ENCODE results near the gene ABCC10. TPM values are rescaled to one million over a fixed set of nuclear protein-coding genes. Genes with fewer than 3 reads are reported as not detected.

Gene ABCC10
- polyA plus RNA-seq, 3 donors from 2014 or later: 8.1 to 23.6 (median 11.5) TPM

DNA sequence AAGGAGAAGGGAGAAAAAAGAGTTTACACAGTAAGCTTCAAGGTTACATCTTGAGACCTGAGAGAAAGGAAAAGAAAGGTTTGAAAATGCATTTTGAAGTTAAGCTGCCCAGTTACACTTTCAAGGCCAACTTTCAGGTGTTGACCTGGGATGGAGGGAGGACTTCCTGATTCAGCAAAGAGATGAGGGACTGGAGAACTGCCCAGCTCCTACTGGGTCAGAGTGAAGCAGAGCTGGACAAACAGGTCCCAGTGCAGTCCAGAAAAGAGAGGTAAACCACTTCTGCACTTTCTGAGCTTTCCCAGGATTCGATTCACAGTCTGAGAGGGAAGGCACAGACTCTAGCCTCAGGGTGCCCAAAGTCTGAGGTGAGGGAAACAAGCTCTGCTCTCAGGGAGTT, 44.1 kb downstream of the ABCC10 start:
- H3K4me3 Mint-ChIP-seq: no peak overlapping the region
- DNase-seq: no peak
- H3K36me3 Mint-ChIP-seq: no peaks in the 10 kb centered on the region
- no peak overlapping the region for H3K27ac Mint-ChIP-seq
- no peaks in the 10 kb centered on the region for H3K9me3 Mint-ChIP-seq
- peaks cover 6 to 8% (median 7%) of the 10 kb centered on the region in 3 donors for H3K27me3 Mint-ChIP-seq (ENCODE audit: low read depth in 3 of 3)
- H3K4me1 Mint-ChIP-seq: peaks cover 0 to under 1% of the 10 kb centered on the region in 2 donors

DNA sequence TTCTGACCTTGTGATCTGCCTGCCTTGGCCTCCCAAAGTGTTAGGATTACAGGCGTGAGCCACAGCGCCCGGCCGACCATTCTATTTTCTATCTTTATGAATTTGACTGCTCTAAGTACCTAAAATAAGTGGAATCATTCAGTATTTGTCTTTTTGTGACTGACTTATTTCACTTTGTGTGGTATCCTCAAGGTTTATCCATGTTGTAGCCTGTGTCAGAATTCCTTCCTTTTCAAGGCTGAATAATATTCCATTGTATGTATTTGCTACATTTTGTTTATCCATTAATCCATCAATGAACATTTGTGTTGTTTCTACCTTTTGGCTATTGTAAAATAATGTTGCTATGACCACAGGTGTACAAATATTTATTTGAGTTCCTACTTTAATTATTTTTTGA, 45.2 kb downstream of the ABCC10 start:
- Mint-ChIP-seq H3K4me1 (peaks cover 10 to 12% of the 10 kb centered on the region in 2 donors), H3K36me3 (no peaks in the 10 kb centered on the region), H3K9me3 (no peaks in the 10 kb centered on the region), H3K27me3 (ENCODE audit: low read depth in 3 of 3) (peaks cover 6 to 8% (median 7%) of the 10 kb centered on the region in 3 donors), H3K27ac (no peak overlapping the region), H3K4me3 (no peak overlapping the region)
- no peak for DNase-seq

DNA sequence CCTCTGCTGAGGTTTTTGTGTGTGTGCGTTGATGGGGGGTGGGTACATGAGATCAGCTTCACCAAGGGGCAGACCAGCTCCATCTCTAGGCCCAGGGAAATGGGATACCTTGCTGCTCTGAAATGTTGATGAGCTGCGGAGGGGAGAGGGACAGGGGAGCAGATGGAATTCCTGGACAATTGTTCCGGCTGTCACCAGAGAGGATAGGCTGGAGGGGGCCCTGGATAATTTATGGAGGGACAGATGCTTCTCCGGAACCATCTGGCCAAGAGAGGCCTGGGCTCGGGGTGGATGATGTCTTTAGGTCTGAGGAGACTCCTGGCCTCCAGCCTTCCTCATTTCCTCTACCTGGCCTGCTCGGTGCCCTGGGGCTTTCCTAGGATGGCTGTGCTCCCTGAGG, 48.2 kb downstream of the ABCC10 start:
- Mint-ChIP-seq H3K27ac (peak overlapping the region in 1 of 6 donors; percentile 53), H3K9me3 (no peaks in the 10 kb centered on the region), H3K27me3 (ENCODE audit: low read depth in 3 of 3) (peaks cover 4 to 7% (median 5%) of the 10 kb centered on the region in 3 donors), H3K36me3 (no peaks in the 10 kb centered on the region), H3K4me3 (peak overlapping the region in 1 of 5 donors; percentile 6), H3K4me1 (peaks cover 28 to 35% of the 10 kb centered on the region in 2 donors)
- DNase-seq: no peak

DNA sequence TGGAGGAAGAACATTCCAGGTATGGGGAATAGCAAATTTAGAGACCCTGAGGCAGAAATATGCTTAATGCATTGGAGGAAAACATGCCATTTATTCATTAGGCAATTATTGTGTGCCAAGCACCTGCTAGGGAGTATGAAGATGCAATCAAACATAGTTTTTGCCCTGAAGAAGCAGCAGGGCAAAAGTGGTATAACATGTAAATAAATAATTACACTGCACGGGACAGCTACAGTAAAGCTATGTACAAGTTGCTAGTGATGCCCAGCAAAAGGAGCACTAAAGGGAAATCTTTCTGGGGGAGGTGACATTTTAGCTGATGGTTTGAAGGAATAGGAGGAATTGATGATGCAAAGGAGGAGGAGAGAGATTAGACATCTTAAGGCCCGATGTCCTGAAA, 49.4 kb downstream of the ABCC10 start:
- H3K4me3 Mint-ChIP-seq: peak overlapping the region; percentile 80 to 95 (median 87)
- H3K9me3 Mint-ChIP-seq: no peaks in the 10 kb centered on the region
- H3K27me3 Mint-ChIP-seq (ENCODE audit: low read depth in 3 of 3): peaks cover 0 to 5% (median 2%) of the 10 kb centered on the region in 3 donors
- H3K36me3 Mint-ChIP-seq: no peaks in the 10 kb centered on the region
- H3K27ac Mint-ChIP-seq: peak overlapping the region; percentile 91 to 98 (median 94)
- DNase-seq: peak in 1 of 3 donors; percentile 3
- peaks cover 28 to 43% of the 10 kb centered on the region in 2 donors for H3K4me1 Mint-ChIP-seq

DNA sequence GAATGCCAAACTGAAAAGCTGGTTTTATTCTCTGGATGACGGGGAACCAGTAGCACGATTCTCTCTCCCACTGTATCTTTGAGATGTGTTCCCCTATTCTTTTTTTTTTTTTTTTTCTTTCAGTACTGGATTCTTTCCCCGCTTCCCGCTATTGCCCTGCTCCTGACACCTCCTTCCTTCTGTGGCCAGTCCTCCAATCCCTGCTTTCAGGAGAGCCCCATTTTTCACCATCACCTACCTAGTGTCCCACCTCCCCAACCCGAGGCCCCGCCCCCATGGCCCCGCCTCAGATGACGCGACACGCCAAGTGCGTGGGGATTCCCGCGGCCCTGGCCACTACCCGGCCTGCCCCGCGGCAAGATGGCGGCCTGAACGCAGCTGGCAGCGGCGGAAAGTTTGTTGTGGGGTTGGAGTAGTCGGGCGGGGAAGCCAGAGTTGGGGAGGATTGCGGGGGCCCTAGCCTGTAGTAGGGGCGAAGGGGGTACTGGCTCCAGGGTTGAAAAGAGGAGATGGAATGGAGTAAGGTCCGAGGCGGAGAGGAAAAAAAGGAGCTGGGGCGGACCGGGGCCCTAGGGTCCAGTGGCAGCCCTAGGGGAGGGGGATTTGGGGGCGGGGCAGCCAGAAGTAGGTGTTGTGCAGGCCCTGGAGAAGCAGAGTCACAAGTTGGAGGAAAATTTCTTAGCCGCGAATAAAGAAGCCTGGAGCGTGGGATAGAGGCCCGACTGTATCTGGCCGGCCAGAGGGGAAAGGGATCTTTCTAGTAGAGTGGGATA, 50.1 kb downstream of the ABCC10 start, which contains the start of gene TJAP1:
Gene TJAP1, plus strand, starts transcription at position 336 of the 773 bp plus-strand sequence. CDS start 21,432 bp downstream, outside the sequence.
- H3K4me3 Mint-ChIP-seq: peak within 1 kb of the TSS; percentile 80 to 95 (median 87)
- no peaks in the 10 kb centered on the region for H3K9me3 Mint-ChIP-seq
- H3K4me1 Mint-ChIP-seq: peaks cover 31 to 50% of the 10 kb centered on the region in 2 donors
- H3K36me3 Mint-ChIP-seq: no peaks in the 10 kb centered on the region
- H3K27ac Mint-ChIP-seq: peak within 1 kb of the TSS; percentile 91 to 98 (median 94)
- H3K27me3 Mint-ChIP-seq (ENCODE audit: low read depth in 3 of 3): peaks cover 0 to 7% (median 2%) of the 10 kb centered on the region in 3 donors
- DNase-seq: peak; percentile 90 to 93 (median 91)

DNA sequence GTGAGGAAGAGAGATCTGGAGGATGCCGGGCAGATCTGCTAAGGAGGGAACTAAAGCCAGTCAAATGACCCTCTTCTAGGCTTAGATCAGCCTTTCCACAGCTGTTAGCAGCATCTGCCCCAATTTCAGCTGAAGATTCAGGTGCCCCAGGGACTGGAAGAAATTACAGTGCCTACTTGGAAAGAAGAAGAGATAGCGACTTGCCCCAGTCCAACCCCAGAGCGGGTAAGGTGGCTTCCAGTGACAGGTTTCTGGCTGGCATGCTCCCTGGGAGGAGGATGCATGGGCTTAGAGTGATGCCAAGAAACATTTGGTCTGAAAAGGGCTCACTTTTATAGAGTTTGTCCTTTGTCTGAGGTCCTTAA, 50.6 kb downstream of the ABCC10 start:
- no peaks in the 10 kb centered on the region for H3K9me3 Mint-ChIP-seq
- DNase-seq: peak in 1 of 3 donors; percentile 3
- H3K4me1 Mint-ChIP-seq: peaks cover 31 to 52% of the 10 kb centered on the region in 2 donors

DNA sequence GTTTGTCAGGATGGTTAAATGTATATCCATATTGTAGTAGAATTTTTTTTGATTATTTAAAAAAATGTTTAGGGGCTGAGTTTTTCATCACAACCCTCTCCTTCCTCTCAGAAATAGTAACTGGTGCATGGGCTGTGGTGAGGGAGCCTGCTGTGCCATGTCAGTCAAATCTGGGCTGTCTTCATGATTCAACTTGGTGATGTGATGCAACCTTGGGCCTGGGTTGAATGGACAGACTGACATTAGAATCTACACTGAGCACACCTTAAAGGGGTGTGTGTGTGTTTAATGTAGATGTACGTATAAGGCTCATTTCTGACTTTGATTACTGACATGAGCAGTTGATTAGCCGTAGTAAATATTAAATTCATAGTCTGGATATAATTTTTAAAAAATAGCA, 53.7 kb downstream of the ABCC10 start:
- Mint-ChIP-seq H3K4me1 (peaks cover 36 to 56% of the 10 kb centered on the region in 2 donors), H3K27ac (peak overlapping the region in 1 of 6 donors; percentile 24), H3K9me3 (no peaks in the 10 kb centered on the region), H3K36me3 (no peaks in the 10 kb centered on the region), H3K4me3 (no peak overlapping the region), H3K27me3 (ENCODE audit: low read depth in 3 of 3) (peaks cover 0 to 7% (median 2%) of the 10 kb centered on the region in 3 donors)
- DNase-seq: no peak

More for the DNA sequence above, 50.6 kb downstream of the ABCC10 start:
- peak overlapping the region; percentile 80 to 95 (median 87) for H3K4me3 Mint-ChIP-seq
- H3K27me3 Mint-ChIP-seq (ENCODE audit: low read depth in 3 of 3): peaks cover 0 to 7% (median 2%) of the 10 kb centered on the region in 3 donors
- H3K36me3 Mint-ChIP-seq: no peaks in the 10 kb centered on the region
- peak overlapping the region; percentile 91 to 98 (median 94) for H3K27ac Mint-ChIP-seq

DNA sequence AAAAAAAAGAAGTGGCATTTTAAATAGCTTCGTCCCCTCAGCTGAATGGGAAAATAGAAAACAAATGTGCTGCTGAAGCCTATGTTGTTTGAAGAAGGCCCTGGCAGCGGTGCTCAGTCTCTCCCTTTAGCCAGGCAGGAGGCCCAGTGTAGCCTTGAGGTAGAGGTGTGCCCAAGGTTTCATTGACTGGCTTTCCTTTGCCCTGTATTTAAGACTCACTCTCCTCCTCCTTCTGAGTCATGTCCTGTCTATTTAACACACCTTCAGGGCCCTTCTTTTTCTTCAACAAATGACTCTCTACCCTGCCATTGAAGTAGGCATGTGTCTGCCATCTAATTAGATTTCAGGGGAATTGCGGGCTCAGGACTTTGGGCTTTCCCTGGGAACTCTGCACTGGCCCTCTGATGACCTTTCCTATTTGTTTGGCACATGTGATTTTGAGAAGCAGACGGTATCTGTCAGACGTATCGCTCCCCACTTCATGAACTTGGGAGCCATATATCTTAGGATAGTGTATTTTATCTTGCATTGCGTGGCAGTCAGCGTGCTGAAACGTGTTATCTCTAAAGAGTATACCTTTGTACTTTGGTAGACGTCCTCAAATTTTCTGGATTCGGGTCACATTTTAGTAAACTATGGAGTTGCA, 54.4 kb downstream of the ABCC10 start:
- Mint-ChIP-seq H3K27ac (peak overlapping the region in 1 of 6 donors; percentile 2), H3K4me1 (peaks cover 34 to 52% of the 10 kb centered on the region in 2 donors), H3K27me3 (ENCODE audit: low read depth in 3 of 3) (peaks cover 0 to 4% (median 2%) of the 10 kb centered on the region in 3 donors), H3K36me3 (no peaks in the 10 kb centered on the region), H3K9me3 (no peaks in the 10 kb centered on the region), H3K4me3 (no peak overlapping the region)
- DNase-seq: no peak

DNA sequence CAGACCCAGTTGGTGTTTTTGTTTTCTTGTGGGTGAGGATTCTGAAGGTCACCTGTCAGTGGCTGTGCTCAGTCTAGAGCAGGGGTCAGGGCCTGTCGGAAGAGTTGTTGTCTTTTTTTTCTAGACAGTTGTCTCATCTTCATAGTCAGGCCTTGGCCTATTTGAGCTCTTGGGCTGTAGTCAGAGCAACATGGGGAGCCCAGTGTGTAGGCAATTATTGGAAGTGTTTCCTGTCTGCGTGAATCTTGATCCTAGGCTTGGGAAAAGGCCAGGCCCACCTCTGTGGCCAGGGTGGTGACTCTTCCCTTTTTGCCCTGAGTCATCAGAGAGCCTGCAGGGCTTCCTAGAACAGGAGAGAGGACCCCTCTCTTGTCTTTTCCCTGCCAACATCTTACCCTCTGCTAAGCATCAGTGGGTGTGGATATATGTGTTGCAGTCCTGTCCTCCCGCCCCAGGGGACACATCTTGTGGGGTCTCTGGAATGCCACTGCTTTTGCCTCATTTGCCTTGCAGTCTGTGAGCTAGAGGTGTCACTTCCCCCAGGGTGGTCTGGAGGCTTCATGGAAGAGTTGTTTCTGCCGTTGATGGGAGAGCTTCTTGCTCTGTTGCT, 61.4 kb downstream of the ABCC10 start:
- no peak for DNase-seq
- no peaks in the 10 kb centered on the region for H3K9me3 Mint-ChIP-seq
- H3K4me1 Mint-ChIP-seq: peaks cover 10 to 14% of the 10 kb centered on the region in 2 donors
- peak overlapping the region in 1 of 6 donors; percentile 5 for H3K27ac Mint-ChIP-seq
- H3K36me3 Mint-ChIP-seq: peaks cover 0 to 4% (median 0%) of the 10 kb centered on the region in 3 donors
- peaks cover 0 to 2% (median 0%) of the 10 kb centered on the region in 3 donors for H3K27me3 Mint-ChIP-seq (ENCODE audit: low read depth in 3 of 3)
- H3K4me3 Mint-ChIP-seq: no peak overlapping the region

DNA sequence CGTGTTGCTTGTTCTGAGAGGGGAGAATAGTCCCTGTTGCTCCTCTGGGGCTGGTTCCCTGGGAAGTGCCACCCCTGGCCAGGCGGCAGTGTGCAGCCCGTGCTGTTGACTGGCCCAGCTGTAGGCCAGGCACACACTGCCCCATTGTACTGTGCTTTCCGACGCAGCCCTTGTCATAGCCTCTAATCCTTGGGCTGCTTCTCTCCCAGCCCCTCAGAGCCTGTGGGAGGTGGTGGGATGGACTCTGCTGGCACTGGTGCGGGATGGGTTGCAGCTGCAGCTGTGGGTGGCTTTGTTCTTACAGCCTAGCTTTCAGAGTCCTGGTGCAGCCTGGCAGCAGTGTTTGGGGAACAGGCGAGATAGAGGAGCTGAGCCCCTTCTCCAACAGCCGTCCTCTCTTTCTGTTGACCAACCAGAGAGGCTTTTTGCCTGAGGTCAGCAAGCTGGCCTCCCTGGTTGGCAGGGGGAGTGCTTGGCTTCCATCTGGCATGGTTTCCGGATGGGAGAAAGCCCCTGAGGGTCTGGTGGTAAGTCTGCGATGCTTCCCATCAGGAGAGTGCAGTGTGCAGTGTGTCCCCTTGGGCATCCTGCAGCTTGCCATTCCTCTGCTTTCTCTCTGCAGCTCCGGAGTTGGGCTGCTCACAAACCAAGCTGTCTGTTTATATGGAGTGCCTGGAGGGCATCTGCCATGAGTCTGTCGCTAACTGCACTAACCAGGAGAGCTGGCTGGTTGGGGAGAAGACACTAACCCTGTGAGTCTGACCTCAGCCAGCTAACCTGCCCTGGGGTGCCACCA, 62.1 kb downstream of the ABCC10 start:
- Mint-ChIP-seq H3K27me3 (ENCODE audit: low read depth in 3 of 3) (peaks cover 0 to 2% (median 0%) of the 10 kb centered on the region in 3 donors), H3K4me1 (peaks cover 15 to 20% of the 10 kb centered on the region in 2 donors), H3K27ac (peak overlapping the region in 1 of 6 donors; percentile 5), H3K4me3 (no peak overlapping the region), H3K9me3 (no peaks in the 10 kb centered on the region), H3K36me3 (peaks cover 0 to 4% (median 0%) of the 10 kb centered on the region in 3 donors)
- no peak for DNase-seq

DNA sequence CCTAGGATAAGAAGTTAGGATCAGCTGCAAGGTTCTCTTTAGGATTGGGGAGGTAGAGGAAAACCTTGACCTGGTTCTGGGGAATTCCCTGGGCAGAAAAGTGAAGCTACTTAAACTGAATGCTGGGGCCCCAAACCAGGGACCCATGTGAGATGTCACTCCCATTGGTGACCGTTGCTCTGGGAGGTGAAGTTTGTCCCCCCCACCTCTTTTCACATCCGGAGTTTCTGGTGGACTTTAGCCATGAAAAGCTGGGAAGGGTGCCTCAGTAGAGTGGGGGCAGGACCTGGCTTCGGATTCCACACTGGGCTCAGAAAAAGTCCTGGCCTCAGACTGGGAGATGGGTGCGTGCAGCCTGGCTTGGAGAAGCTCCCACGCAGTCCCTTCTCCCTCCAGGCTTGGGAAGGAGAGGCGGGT, 63.2 kb downstream of the ABCC10 start:
- Mint-ChIP-seq H3K27me3 (ENCODE audit: low read depth in 3 of 3) (peaks cover 0 to 2% (median 0%) of the 10 kb centered on the region in 3 donors), H3K9me3 (no peaks in the 10 kb centered on the region), H3K27ac (no peak overlapping the region), H3K4me3 (no peak overlapping the region), H3K4me1 (peaks cover 25 to 29% of the 10 kb centered on the region in 2 donors), H3K36me3 (peaks cover 0 to 4% (median 3%) of the 10 kb centered on the region in 3 donors)
- DNase-seq: no peak

DNA sequence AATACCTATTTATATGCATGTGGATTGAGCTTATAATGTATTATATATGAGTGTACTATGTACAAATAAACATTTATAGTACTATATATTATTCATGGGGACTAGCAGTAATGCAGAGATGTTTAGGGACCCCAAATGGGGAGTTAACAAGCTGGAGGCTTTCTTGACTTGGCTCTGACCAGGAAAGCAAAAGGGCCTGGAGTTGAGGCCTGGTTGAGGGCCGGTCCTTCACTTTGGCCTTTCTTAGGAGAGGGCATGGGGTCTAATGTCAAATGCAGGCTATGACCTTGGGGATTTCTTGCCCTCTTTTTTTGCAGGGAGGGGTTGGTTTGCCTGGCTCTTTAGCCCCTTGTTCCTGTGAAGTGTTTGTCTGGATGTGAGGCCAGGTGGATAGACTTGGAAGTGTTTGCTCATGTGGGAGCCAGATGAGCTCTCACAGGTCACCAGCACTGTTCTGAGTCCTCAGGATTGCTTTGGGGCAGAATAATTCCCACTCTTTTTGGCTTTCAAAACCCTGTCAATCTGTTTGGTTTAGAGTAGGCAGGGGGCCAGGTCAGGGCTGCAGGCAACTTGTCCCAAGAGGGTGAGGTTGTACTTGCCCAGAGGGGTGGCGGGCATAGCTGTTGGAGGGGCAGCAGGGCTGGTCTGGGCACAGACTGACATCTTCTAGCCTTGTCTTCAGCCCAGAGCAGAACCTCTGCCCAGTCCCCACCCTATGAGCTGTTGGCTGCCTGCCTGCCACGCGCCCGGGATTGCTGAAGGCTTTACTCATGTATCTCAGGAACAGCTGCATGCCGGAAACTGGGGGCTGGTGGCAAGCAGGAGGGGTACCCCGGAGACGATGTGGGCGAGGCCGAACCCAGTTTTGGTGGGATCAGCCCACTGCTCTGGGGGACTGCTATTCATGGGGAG, 64.7 kb downstream of the ABCC10 start:
- no peaks in the 10 kb centered on the region for H3K9me3 Mint-ChIP-seq
- peak overlapping the region in 2 of 6 donors; percentile 23 to 44 for H3K27ac Mint-ChIP-seq
- peaks cover 0 to 2% (median 0%) of the 10 kb centered on the region in 3 donors for H3K27me3 Mint-ChIP-seq (ENCODE audit: low read depth in 3 of 3)
- H3K36me3 Mint-ChIP-seq: peaks cover 0 to 4% (median 3%) of the 10 kb centered on the region in 3 donors
- DNase-seq: no peak
- peaks cover 30 to 36% of the 10 kb centered on the region in 2 donors for H3K4me1 Mint-ChIP-seq
- no peak overlapping the region for H3K4me3 Mint-ChIP-seq

All from immature natural killer cell (primary cell).